Measurements from ENCODE around the gene NCAPH2. TPM values are rescaled to one million over a fixed set of nuclear protein-coding genes. Genes with fewer than 3 reads are reported as not detected.

The NCAPH2 gene
- polyA plus RNA-seq, 3 donors = 12.5 to 23.6 (median 18.1) TPM

DNA sequence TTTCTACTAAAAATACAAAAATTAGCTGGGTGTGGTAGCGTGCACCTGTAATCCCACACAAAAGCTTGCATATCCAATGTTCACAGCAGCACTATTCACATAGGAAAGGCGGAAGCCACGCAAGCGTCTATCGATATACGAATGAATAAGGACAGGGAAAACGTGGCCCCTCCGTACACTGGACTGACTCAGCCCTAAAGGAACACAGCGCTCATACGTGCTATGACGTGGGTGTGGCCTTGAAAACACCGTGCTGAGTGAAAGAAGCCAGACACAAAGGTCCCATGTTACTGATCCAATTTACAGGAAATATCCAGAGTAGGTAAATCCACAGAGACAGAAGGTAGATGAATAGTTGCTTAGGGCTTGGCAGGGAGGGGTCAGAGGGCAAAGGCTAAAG is 7.6 kb upstream of the NCAPH2 start:
- H3K9ac ChIP-seq (ENCODE audit: insufficient read depth, low read length, poor library complexity, severe bottlenecking) = no peak overlapping the region
- 93% methylated on average over 11 of the region's 12 CpGs for WGBS (ENCODE audit: insufficient coverage)
- H3K36me3 ChIP-seq (replicated peaks in 1 of 2; ENCODE audit: control insufficient read depth in 1 of 2, insufficient read depth in 2 of 2, low read length in 2 of 2) = peaks cover 25 to 28% of the 10 kb centered on the region in 2 donors
- no peak overlapping the region for H3K4me2 ChIP-seq (replicated peaks; ENCODE audit: extremely low read depth, low read length, poor library complexity, severe bottlenecking)
- H3K79me2 ChIP-seq (ENCODE audit: insufficient read depth, low read length) = peaks cover 8% of the 10 kb centered on the region
- no peak overlapping the region for H3K4me3 ChIP-seq (replicated peaks in 1 of 3; ENCODE audit: low read depth in 2 of 3, low read length in 3 of 3)
- no peak overlapping the region for H2AFZ ChIP-seq (ENCODE audit: insufficient read depth, low read depth, low read length, poor library complexity, severe bottlenecking)
- peaks cover 5 to 10% (median 10%) of the 10 kb centered on the region in 3 donors for H3K27me3 Mint-ChIP-seq (ENCODE audit: low read depth in 3 of 3)
- no peak for DNase-seq
- peaks cover 10 to 20% of the 10 kb centered on the region in 2 donors for H3K36me3 Mint-ChIP-seq
- TF ChIP-seq, protein P1, sequence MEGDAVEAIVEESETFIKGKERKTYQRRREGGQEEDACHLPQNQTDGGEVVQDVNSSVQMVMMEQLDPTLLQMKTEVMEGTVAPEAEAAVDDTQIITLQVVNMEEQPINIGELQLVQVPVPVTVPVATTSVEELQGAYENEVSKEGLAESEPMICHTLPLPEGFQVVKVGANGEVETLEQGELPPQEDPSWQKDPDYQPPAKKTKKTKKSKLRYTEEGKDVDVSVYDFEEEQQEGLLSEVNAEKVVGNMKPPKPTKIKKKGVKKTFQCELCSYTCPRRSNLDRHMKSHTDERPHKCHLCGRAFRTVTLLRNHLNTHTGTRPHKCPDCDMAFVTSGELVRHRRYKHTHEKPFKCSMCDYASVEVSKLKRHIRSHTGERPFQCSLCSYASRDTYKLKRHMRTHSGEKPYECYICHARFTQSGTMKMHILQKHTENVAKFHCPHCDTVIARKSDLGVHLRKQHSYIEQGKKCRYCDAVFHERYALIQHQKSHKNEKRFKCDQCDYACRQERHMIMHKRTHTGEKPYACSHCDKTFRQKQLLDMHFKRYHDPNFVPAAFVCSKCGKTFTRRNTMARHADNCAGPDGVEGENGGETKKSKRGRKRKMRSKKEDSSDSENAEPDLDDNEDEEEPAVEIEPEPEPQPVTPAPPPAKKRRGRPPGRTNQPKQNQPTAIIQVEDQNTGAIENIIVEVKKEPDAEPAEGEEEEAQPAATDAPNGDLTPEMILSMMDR (IDR thresholded peaks at IDR 0.05) = no peak
- H3K9me3 Mint-ChIP-seq = no peaks in the 10 kb centered on the region
- no peaks in the 10 kb centered on the region for H4K20me1 ChIP-seq (ENCODE audit: insufficient read depth, low read length)
- H3K9me3 ChIP-seq (replicated peaks in 1 of 2; ENCODE audit: control insufficient read depth in 1 of 2, insufficient read depth in 1 of 2, low read length in 2 of 2) = no peaks in the 10 kb centered on the region
- H3K4me3 Mint-ChIP-seq = no peak overlapping the region
- H3K27ac Mint-ChIP-seq = no peak overlapping the region
- no peaks in the 10 kb centered on the region for H3K27me3 ChIP-seq (ENCODE audit: control insufficient read depth in 2 of 2, insufficient read depth in 2 of 2, low read length in 2 of 2)
- H3K4me1 ChIP-seq (ENCODE audit: control insufficient read depth in 1 of 2, insufficient read depth in 2 of 2, low read length in 2 of 2) = no peaks in the 10 kb centered on the region
- H3K4me1 Mint-ChIP-seq = peaks cover 2% of the 10 kb centered on the region
- H3K27ac ChIP-seq (ENCODE audit: low read depth in 1 of 2, low read length in 2 of 2) = no peak overlapping the region
- intact Hi-C loops (cut with micrococcal nuclease) = no loop called here

DNA sequence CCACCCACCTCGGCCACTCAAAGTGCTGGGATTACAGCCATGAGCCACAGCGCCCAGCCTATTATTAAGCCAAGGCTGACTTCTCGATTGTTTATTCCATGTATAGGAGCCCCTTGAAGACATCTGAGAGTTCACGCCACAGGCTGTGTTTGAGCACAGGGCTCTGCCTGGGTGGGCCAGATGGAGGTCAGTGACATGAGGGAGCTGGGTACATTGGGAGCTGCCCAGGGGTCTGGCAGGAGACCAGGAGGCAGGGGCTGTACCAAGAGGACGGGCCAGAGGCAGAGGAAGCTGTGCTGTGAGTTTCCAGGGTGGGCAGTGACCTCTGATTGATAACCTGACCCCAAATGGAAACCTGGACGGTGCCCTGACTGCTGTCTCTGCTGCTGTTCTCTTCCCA is 5.9 kb upstream of the NCAPH2 start:
- peak in 1 of 3 donors; percentile 3 for DNase-seq
- Histone ChIP-seq H3K79me2 (ENCODE audit: insufficient read depth, low read length) (peaks cover 24% of the 10 kb centered on the region), H3K9ac (ENCODE audit: insufficient read depth, low read length, poor library complexity, severe bottlenecking) (no peak overlapping the region), H3K27ac (ENCODE audit: low read depth in 1 of 2, low read length in 2 of 2) (no peak overlapping the region), H3K4me3 (replicated peaks in 1 of 3; ENCODE audit: low read depth in 2 of 3, low read length in 3 of 3) (no peak overlapping the region), H3K4me1 (ENCODE audit: control insufficient read depth in 1 of 2, insufficient read depth in 2 of 2, low read length in 2 of 2) (peaks cover 7 to 12% of the 10 kb centered on the region in 2 donors), H3K9me3 (replicated peaks in 1 of 2; ENCODE audit: control insufficient read depth in 1 of 2, insufficient read depth in 1 of 2, low read length in 2 of 2) (no peaks in the 10 kb centered on the region), H4K20me1 (ENCODE audit: insufficient read depth, low read length) (no peaks in the 10 kb centered on the region), H2AFZ (ENCODE audit: insufficient read depth, low read depth, low read length, poor library complexity, severe bottlenecking) (no peak overlapping the region), H3K27me3 (ENCODE audit: control insufficient read depth in 2 of 2, insufficient read depth in 2 of 2, low read length in 2 of 2) (no peaks in the 10 kb centered on the region), H3K4me2 (replicated peaks; ENCODE audit: extremely low read depth, low read length, poor library complexity, severe bottlenecking) (no peak overlapping the region), H3K36me3 (replicated peaks in 1 of 2; ENCODE audit: control insufficient read depth in 1 of 2, insufficient read depth in 2 of 2, low read length in 2 of 2) (peaks cover 30 to 36% of the 10 kb centered on the region in 2 donors)
- Mint-ChIP-seq H3K27me3 (ENCODE audit: low read depth in 3 of 3) (peaks cover 5 to 8% (median 6%) of the 10 kb centered on the region in 3 donors), H3K9me3 (no peaks in the 10 kb centered on the region), H3K36me3 (peaks cover 15 to 26% of the 10 kb centered on the region in 2 donors), H3K4me1 (peaks cover 7% of the 10 kb centered on the region), H3K27ac (peak overlapping the region in 1 of 7 donors; percentile 8), H3K4me3 (no peak overlapping the region)
- intact Hi-C loops (cut with micrococcal nuclease) = no loop called here
- TF ChIP-seq, protein P1 (IDR thresholded peaks at IDR 0.05) = no peak
- 94% methylated on average over 5 of the region's 6 CpGs for WGBS (ENCODE audit: insufficient coverage)
